T-cell (primary cell): Measurements from ENCODE around the gene FOXL1. TPM values are rescaled to one million over a fixed set of nuclear protein-coding genes. Genes with fewer than 3 reads are reported as not detected.
"Not testable (repeated sequence)": the region's sequence is repeated elsewhere in the genome, so short reads cannot be mapped to it uniquely, and the experiment has no call there.

ENCODE experiments used
- ATAC-seq, 4 experiments: fragments of 200-7000 bp in 3 of 4; fragments of 150-1000 bp in 1 of 4; cut with Tn5 transposase; replicated peaks in 1 of 4; 1 replicate in 3 of 4; 2 replicates in 1 of 4; pipeline ENCODE4 v1.10.0; 2021; ENCODE audit warnings: moderate library complexity in 3 of 4, mild to moderate bottlenecking in 2 of 4, moderate number of reproducible peaks in 1 of 4
- CTCF ChIA-PET, 2 donors: fragments of 300-600 bp; sonication (Branson Sonifier 250); formaldehyde crosslinking; loops; one replicate each; lab custom pipeline; 2022; ENCODE audit warnings: antibody characterized with exemption in 2 of 2; lab: Charles Lee
- POLR2A ChIA-PET, 2 donors: fragments of 300-600 bp; sonication (Branson Sonifier 250); formaldehyde crosslinking; loops; one replicate each; lab custom pipeline; 2022; ENCODE audit warnings: antibody characterized with exemption in 2 of 2; lab: Charles Lee
- DNase-seq, 35 experiments: peaks; one replicate each; pipeline versions ENCODE4 v3.0.0 to v3.0.0-alpha.2; 2013 to 2023
- H3K27ac ChIP-seq: one replicate; pipeline ENCODE4 v1.5.1; 2013; ENCODE audit warnings: low read length
- H3K27me3 ChIP-seq, 2 experiments: replicated peaks in 1 of 2; 1 replicate in 1 of 2; 2 replicates in 1 of 2; pipeline versions ENCODE4 v1.6.1 to v1.7.0; 2013; ENCODE audit warnings: low read length in 1 of 2, mixed read lengths in 1 of 2; ENCODE audit not compliant: control insufficient read depth in 2 of 2, insufficient read depth in 2 of 2; ENCODE audit errors: extremely low read depth in 1 of 2
- H3K36me3 ChIP-seq, 2 donors: 1 replicate in 1 of 2; 2 replicates in 1 of 2; pipeline versions ENCODE4 v1.6.1 to v1.7.0; 2013; ENCODE audit warnings: low read length in 1 of 2; ENCODE audit not compliant: control insufficient read depth in 2 of 2, insufficient read depth in 1 of 2; ENCODE audit errors: extremely low read depth in 1 of 2
- H3K4me1 ChIP-seq, 2 experiments: 1 replicate in 1 of 2; 2 replicates in 1 of 2; pipeline versions ENCODE4 v1.6.1 to v1.7.0; 2013; ENCODE audit warnings: low read length in 2 of 2, mixed read lengths in 1 of 2; ENCODE audit not compliant: insufficient read depth in 2 of 2, control insufficient read depth in 1 of 2; ENCODE audit errors: extremely low read depth in 1 of 2
- H3K4me3 ChIP-seq, 2 donors: 1 replicate in 1 of 2; 2 replicates in 1 of 2; pipeline versions ENCODE4 v1.5.1 to v1.7.0; 2013; ENCODE audit warnings: mild to moderate bottlenecking in 2 of 2, low read length in 1 of 2, moderate library complexity in 1 of 2; ENCODE audit not compliant: control insufficient read depth in 1 of 2; ENCODE audit errors: extremely low read depth in 1 of 2
- H3K9me3 ChIP-seq: 2 replicates; pipeline ENCODE4 v1.7.0; 2013
- H3K27ac Mint-ChIP-seq, 2 donors: one replicate each; pipeline ENCODE4 v1.8.0; 2020 to 2021; ENCODE audit warnings: mild to moderate bottlenecking in 2 of 2, mixed read lengths in 2 of 2
- H3K27me3 Mint-ChIP-seq, 2 donors: one replicate each; pipeline ENCODE4 v1.8.0; 2021 to 2022; ENCODE audit warnings: mixed read lengths in 2 of 2
- H3K36me3 Mint-ChIP-seq: one replicate; pipeline ENCODE4 v1.8.0; 2021; ENCODE audit warnings: mixed read lengths
- H3K4me1 Mint-ChIP-seq, 3 donors: one replicate each; pipeline ENCODE4 v1.8.0; 2020 to 2022; ENCODE audit warnings: mixed read lengths in 3 of 3, mild to moderate bottlenecking in 1 of 3
- H3K4me3 Mint-ChIP-seq, 3 donors: one replicate each; pipeline ENCODE4 v1.8.0; 2020 to 2022; ENCODE audit warnings: mild to moderate bottlenecking in 3 of 3, mixed read lengths in 3 of 3, moderate library complexity in 3 of 3
- H3K9me3 Mint-ChIP-seq, 3 donors: one replicate each; pipeline ENCODE4 v1.8.0; 2020 to 2022; ENCODE audit warnings: mixed read lengths in 3 of 3
- WGBS: methylation state at CpG from one replicate; pipeline ENCODE4 v1.1.5; 2013; ENCODE audit warnings: missing lambda C conversion rate; ENCODE audit not compliant: insufficient coverage; 5-methylcytosine and 5-hydroxymethylcytosine counted together
- total RNA-seq, 35 experiments: library from RNA in 6 of 35; stranded (reverse) in 6 of 35; fragments of 120-200 nt in 1 of 35; gene quantifications; one replicate each; pipeline versions ENCODE4 v1.2.1 to v1.2.4 and lab custom pipeline; 2013 to 2026

Gene FOXL1
- total RNA-seq, 5 donors from 2014 or later (not counting 1 experiment from before 2014, with no cell fraction given): not detected

GRCh38 chr16:86584726-86585721 lies 6.7 kb downstream of the FOXL1 start:
- Mint-ChIP-seq H3K9me3 (no peaks in the 10 kb centered on the region), H3K4me3 (no peak overlapping the region), H3K27me3 (peaks cover 24 to 31% of the 10 kb centered on the region in 2 donors), H3K4me1 (no peaks in the 10 kb centered on the region), H3K36me3 (no peaks in the 10 kb centered on the region), H3K27ac (no peak overlapping the region)
- no peaks in the 10 kb centered on the region for H3K4me1 ChIP-seq
- POLR2A ChIA-PET: no interaction called here
- CTCF ChIA-PET: no interaction called here
- no peak for DNase-seq
- WGBS: 77% methylated on average over 8 of the region's 12 CpGs
- H3K27me3 ChIP-seq: peaks cover 10 to 31% of the 10 kb centered on the region in 2 experiments
- H3K4me3 ChIP-seq: no peak overlapping the region
- no peak overlapping the region for H3K27ac ChIP-seq
- H3K9me3 ChIP-seq: no peaks in the 10 kb centered on the region
- no peaks in the 10 kb centered on the region for H3K36me3 ChIP-seq
- no peak for ATAC-seq

GRCh38 chr16:86585821-86586611 lies 7.7 kb downstream of the FOXL1 start:
- H3K4me1 Mint-ChIP-seq: no peaks in the 10 kb centered on the region
- Histone ChIP-seq H3K27me3 (peaks cover 10 to 30% of the 10 kb centered on the region in 2 experiments), H3K4me1 (no peaks in the 10 kb centered on the region), H3K27ac (no peak overlapping the region), H3K9me3 (no peaks in the 10 kb centered on the region), H3K4me3 (no peak overlapping the region), H3K36me3 (no peaks in the 10 kb centered on the region)
- H3K4me3 Mint-ChIP-seq: no peak overlapping the region
- DNase-seq (no peak), ATAC-seq (no peak)
- 78% methylated on average over 7 of the region's 10 CpGs for WGBS
- H3K27me3 Mint-ChIP-seq: peaks cover 15 to 23% of the 10 kb centered on the region in 2 donors
- ChIA-PET CTCF (no interaction called here), POLR2A (no interaction called here)
- no peak overlapping the region for H3K27ac Mint-ChIP-seq
- H3K9me3 Mint-ChIP-seq: no peaks in the 10 kb centered on the region
- no peaks in the 10 kb centered on the region for H3K36me3 Mint-ChIP-seq

- no peaks in the 10 kb centered on the region for H3K9me3 ChIP-seq
- H3K4me3 ChIP-seq: no peak overlapping the region
- H3K4me1 ChIP-seq: no peaks in the 10 kb centered on the region
- ChIA-PET CTCF (no interaction called here), POLR2A (no interaction called here)
- no peaks in the 10 kb centered on the region for H3K9me3 Mint-ChIP-seq
- ATAC-seq (no peak), DNase-seq (no peak)
- H3K27me3 Mint-ChIP-seq: peaks cover 14 to 18% of the 10 kb centered on the region in 2 donors
- WGBS: 92% methylated on average over 3 of the region's 3 CpGs
- H3K4me1 Mint-ChIP-seq: no peaks in the 10 kb centered on the region
- no peaks in the 10 kb centered on the region for H3K36me3 Mint-ChIP-seq
- H3K4me3 Mint-ChIP-seq: no peak overlapping the region
- no peak overlapping the region for H3K27ac Mint-ChIP-seq
- no peak overlapping the region for H3K27ac ChIP-seq
- H3K36me3 ChIP-seq: no peaks in the 10 kb centered on the region
- peaks cover 7 to 29% of the 10 kb centered on the region in 2 experiments for H3K27me3 ChIP-seq
Observed at GRCh38 chr16:86587487-86587886, 9.1 kb downstream of the FOXL1 start.

- CTCF ChIA-PET, ATAC-seq, H3K9me3 ChIP-seq, H3K27ac Mint-ChIP-seq, H3K4me3 ChIP-seq, H3K36me3 ChIP-seq, H3K36me3 Mint-ChIP-seq, DNase-seq, H3K27ac ChIP-seq, POLR2A ChIA-PET, H3K4me3 Mint-ChIP-seq, H3K4me1 Mint-ChIP-seq, H3K9me3 Mint-ChIP-seq, H3K4me1 ChIP-seq: not testable (repeated sequence)
- peaks cover 15 to 19% of the 10 kb centered on the region in 2 donors for H3K27me3 Mint-ChIP-seq
- H3K27me3 ChIP-seq: peaks cover 5 to 34% of the 10 kb centered on the region in 2 experiments
- WGBS: 68% methylated on average over 3 of the region's 3 CpGs
Observed at GRCh38 chr16:86587955-86588354, 9.6 kb downstream of the FOXL1 start.

- no peaks in the 10 kb centered on the region for H3K9me3 Mint-ChIP-seq
- no peak overlapping the region for H3K4me3 Mint-ChIP-seq
- Histone ChIP-seq H3K4me1 (peaks cover 0 to 4% of the 10 kb centered on the region in 2 experiments), H3K4me3 (no peak overlapping the region), H3K36me3 (no peaks in the 10 kb centered on the region), H3K27me3 (peaks cover 2 to 29% of the 10 kb centered on the region in 2 experiments), H3K9me3 (no peaks in the 10 kb centered on the region), H3K27ac (no peak overlapping the region)
- H3K4me1 Mint-ChIP-seq: peaks cover 0 to 9% (median 0%) of the 10 kb centered on the region in 3 donors
- ChIA-PET CTCF (no interaction called here), POLR2A (no interaction called here)
- H3K27me3 Mint-ChIP-seq: peaks cover 20 to 26% of the 10 kb centered on the region in 2 donors
- no peaks in the 10 kb centered on the region for H3K36me3 Mint-ChIP-seq
- WGBS: 100% methylated on average over 1 of the region's 4 CpGs
- DNase-seq (no peak), ATAC-seq (no peak)
- H3K27ac Mint-ChIP-seq: no peak overlapping the region
Observed at GRCh38 chr16:86590501-86591144, 12.3 kb downstream of the FOXL1 start.

GRCh38 chr16:86591270-86591669 lies 12.9 kb downstream of the FOXL1 start:
- POLR2A ChIA-PET: no interaction called here
- H3K4me1 Mint-ChIP-seq: peaks cover 0 to 9% (median 0%) of the 10 kb centered on the region in 3 donors
- WGBS: 85% methylated on average over 4 of the region's 4 CpGs
- ATAC-seq (no peak), DNase-seq (no peak)
- Histone ChIP-seq H3K4me3 (no peak overlapping the region), H3K36me3 (no peaks in the 10 kb centered on the region), H3K9me3 (no peaks in the 10 kb centered on the region), H3K27me3 (peaks cover 0 to 29% of the 10 kb centered on the region in 2 experiments), H3K4me1 (peaks cover 0 to 4% of the 10 kb centered on the region in 2 experiments), H3K27ac (no peak overlapping the region)
- H3K27me3 Mint-ChIP-seq: peaks cover 20 to 26% of the 10 kb centered on the region in 2 donors
- H3K4me3 Mint-ChIP-seq: no peak overlapping the region
- H3K36me3 Mint-ChIP-seq: no peaks in the 10 kb centered on the region
- no peaks in the 10 kb centered on the region for H3K9me3 Mint-ChIP-seq
- CTCF ChIA-PET: no interaction called here
- H3K27ac Mint-ChIP-seq: no peak overlapping the region
